GM13976 (cell line): Measurements from ENCODE around the gene TRIB2.

Source experiments
- DNase-seq: peaks from one replicate; pipeline ENCODE4 v3.0.0; 2012; ENCODE audit warnings: low spot score
- CTCF ChIP-seq: IDR thresholded peaks from 2 replicates; pipeline ENCODE4 v1.5.1; 2012; ENCODE audit warnings: borderline replicate concordance, mild to moderate bottlenecking; ENCODE audit not compliant: insufficient read depth; ENCODE audit errors: extremely low read depth, missing control alignments, control extremely low read depth
- in situ Hi-C: fragments of 300-500 bp; cut with MboI; formaldehyde crosslinking; loops from one replicate; pipeline ENCODE4 v1.12.0; 2022; ENCODE audit warnings: low sequenced_read_pairs, mixed read lengths, inconsistent platforms; ENCODE audit not compliant: unreplicated experiment

The TRIB2 gene

GRCh38 chr2:12718711-12719399 is 2.1 kb downstream of the TRIB2 start:
- in situ Hi-C loops: loop anchor here (25.0 kb wide), 1 partner anchor 882 kb away; no protein-coding TSS in a partner anchor
- DNase-seq: no peak
- no peak for TF ChIP-seq CTCF

GRCh38 chr2:12719400-12720277 is 2.9 kb downstream of the TRIB2 start:
- in situ Hi-C loops: loop anchor here (25.0 kb wide), 1 partner anchor 882 kb away; no protein-coding TSS in a partner anchor

GRCh38 chr2:12720278-12720620 is 3.5 kb downstream of the TRIB2 start:
- TF ChIP-seq CTCF: no peak
- DNase-seq: no peak
- in situ Hi-C loops: loop anchor here (25.0 kb wide), 1 partner anchor 883 kb away; no protein-coding TSS in a partner anchor

More at GRCh38 chr2:12719400-12720277, 2.9 kb downstream of the TRIB2 start:
- no peak for DNase-seq
- no peak for TF ChIP-seq CTCF

GRCh38 chr2:12720754-12721378 is 4.1 kb downstream of the TRIB2 start:
- in situ Hi-C loops: loop anchor here (25.0 kb wide), 1 partner anchor 884 kb away; no protein-coding TSS in a partner anchor
- DNase-seq: no peak
- no peak for TF ChIP-seq CTCF

- in situ Hi-C loops: loop anchor here (25.0 kb wide), 1 partner anchor 885 kb away; no protein-coding TSS in a partner anchor
- DNase-seq: no peak
- TF ChIP-seq CTCF: no peak
These were observed 5.1 kb downstream of the TRIB2 start for GRCh38 chr2:12721566-12722446.
